ENCODE results near the gene PML. TPM values are rescaled to one million over a fixed set of nuclear protein-coding genes. Genes with fewer than 3 reads are reported as not detected.

Gene PML
- total RNA-seq, 1 donor from 2014 or later = 27.8 TPM

DNA sequence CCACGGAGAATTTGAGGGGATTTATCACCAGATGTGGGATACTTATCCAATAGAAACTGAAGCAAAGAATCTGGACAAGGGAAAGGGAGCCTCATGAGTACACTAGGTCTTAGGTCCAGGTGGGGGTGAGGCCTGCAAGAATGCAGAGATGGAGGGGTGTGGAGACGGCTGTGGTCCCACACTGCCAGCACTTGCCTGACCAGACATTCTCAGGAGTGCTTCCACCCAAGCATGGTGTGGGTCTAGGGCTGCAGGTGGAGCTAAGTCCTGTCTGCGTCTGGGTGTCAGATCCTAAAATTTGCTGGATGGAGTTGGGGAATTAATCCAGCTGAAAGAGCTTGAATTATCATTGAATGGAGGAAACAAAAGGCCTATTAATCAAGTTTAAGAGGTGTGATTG is 14.4 kb downstream of the PML start:
- no peak overlapping the region for H3K4me3 Mint-ChIP-seq (ENCODE audit: low read depth)
- TF ChIP-seq, protein P1, sequence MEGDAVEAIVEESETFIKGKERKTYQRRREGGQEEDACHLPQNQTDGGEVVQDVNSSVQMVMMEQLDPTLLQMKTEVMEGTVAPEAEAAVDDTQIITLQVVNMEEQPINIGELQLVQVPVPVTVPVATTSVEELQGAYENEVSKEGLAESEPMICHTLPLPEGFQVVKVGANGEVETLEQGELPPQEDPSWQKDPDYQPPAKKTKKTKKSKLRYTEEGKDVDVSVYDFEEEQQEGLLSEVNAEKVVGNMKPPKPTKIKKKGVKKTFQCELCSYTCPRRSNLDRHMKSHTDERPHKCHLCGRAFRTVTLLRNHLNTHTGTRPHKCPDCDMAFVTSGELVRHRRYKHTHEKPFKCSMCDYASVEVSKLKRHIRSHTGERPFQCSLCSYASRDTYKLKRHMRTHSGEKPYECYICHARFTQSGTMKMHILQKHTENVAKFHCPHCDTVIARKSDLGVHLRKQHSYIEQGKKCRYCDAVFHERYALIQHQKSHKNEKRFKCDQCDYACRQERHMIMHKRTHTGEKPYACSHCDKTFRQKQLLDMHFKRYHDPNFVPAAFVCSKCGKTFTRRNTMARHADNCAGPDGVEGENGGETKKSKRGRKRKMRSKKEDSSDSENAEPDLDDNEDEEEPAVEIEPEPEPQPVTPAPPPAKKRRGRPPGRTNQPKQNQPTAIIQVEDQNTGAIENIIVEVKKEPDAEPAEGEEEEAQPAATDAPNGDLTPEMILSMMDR (IDR thresholded peaks at IDR 0.05; ENCODE audit: unreplicated experiment) = no peak
- peaks cover 9% of the 10 kb centered on the region for H3K36me3 Mint-ChIP-seq (ENCODE audit: insufficient read depth)
- no peak overlapping the region for H3K27ac Mint-ChIP-seq
- DNase-seq (ENCODE audit: low spot score, unreplicated experiment) = no peak
- H3K27me3 Mint-ChIP-seq = no peaks in the 10 kb centered on the region
- no peaks in the 10 kb centered on the region for H3K9me3 Mint-ChIP-seq (ENCODE audit: low read depth)
- peaks cover 2% of the 10 kb centered on the region for H3K4me1 Mint-ChIP-seq (ENCODE audit: low read depth)

DNA sequence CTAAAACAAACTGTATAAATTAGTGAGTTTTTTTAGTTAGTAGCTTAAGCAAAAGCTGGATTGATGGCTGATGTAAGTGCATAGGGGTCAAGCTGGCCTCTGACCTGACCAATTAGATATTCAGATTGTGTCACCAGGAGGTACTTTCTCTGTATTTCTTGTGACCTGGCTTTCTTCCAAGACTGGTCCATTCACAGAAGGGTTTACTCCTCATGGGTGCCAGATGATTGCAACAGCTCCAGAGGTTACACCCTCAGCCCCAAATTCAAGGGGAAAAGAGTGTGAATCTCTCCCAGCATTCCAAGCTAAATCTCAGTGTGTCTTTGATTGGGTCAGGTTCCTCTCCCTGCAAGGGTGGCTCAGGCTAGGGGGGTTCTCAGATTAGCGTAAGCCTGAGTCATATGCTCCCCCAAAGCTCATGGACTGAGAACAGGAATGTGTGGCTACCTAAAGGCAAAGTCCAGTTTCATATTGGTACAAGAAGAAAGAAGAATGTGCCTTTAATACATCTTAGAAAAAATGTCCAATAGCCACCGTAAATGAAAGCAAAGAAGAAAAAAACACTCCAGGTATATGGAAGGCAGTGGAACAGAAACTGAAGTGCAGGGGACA is 16.5 kb downstream of the PML start:
- H3K4me1 Mint-ChIP-seq (ENCODE audit: low read depth) = peaks cover 2% of the 10 kb centered on the region
- H3K27ac Mint-ChIP-seq = no peak overlapping the region
- H3K27me3 Mint-ChIP-seq = no peaks in the 10 kb centered on the region
- H3K36me3 Mint-ChIP-seq (ENCODE audit: insufficient read depth) = peaks cover 9% of the 10 kb centered on the region
- no peak overlapping the region for H3K4me3 Mint-ChIP-seq (ENCODE audit: low read depth)
- TF ChIP-seq, protein P1 (IDR thresholded peaks at IDR 0.05; ENCODE audit: unreplicated experiment) = no peak
- no peaks in the 10 kb centered on the region for H3K9me3 Mint-ChIP-seq (ENCODE audit: low read depth)
- no peak for DNase-seq (ENCODE audit: low spot score, unreplicated experiment)

DNA sequence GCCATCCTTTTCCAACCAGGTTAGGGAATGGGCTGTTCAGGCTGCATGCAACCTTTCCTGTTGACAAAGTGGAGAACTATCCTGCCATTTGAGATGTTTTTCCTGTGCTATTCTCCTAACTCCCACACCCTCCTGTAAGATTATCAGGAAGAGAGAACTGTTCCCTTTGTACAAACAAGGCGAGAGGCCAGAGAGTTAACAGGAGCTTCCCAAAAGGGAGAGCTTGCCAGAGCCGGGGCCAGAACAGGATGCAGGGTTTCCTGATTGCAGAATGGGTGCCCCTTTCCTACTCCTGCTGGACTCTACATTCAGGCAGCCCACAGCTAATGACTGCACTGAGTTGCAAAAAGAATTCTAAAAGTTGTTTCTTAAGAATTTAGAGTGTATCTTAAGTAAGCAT is 17.1 kb downstream of the PML start:
- H3K4me3 Mint-ChIP-seq (ENCODE audit: low read depth) = no peak overlapping the region
- peaks cover 8% of the 10 kb centered on the region for H3K36me3 Mint-ChIP-seq (ENCODE audit: insufficient read depth)
- no peaks in the 10 kb centered on the region for H3K27me3 Mint-ChIP-seq
- TF ChIP-seq, protein P1 (IDR thresholded peaks at IDR 0.05; ENCODE audit: unreplicated experiment) = no peak
- DNase-seq (ENCODE audit: low spot score, unreplicated experiment) = no peak
- peaks cover 2% of the 10 kb centered on the region for H3K4me1 Mint-ChIP-seq (ENCODE audit: low read depth)
- H3K27ac Mint-ChIP-seq = no peak overlapping the region
- H3K9me3 Mint-ChIP-seq (ENCODE audit: low read depth) = no peaks in the 10 kb centered on the region

DNA sequence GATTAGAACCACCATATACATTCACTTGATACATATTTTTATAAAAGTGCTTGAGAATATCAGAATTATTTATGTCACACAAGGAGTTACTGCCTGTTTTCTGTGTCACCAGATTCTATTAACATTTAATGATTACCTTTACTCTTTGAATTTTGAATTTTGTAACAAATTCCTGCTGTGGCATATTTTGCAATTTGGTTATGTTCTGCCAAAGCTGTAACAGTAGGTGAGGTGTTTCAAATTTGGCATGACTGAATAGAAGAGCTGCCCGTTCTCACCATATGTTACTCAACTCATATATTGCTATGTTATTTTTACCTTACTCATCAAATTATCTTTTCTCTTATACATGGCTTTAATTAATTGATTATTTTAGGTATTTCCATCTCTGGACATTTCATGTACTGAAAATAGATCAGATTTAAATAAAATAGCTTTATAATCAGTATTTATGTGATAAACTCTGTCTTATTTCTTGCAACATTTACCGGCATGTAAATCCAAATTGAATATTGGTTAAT is 18.9 kb downstream of the PML start:
- Mint-ChIP-seq H3K27me3 (no peaks in the 10 kb centered on the region), H3K4me1 (ENCODE audit: low read depth) (peaks cover 2% of the 10 kb centered on the region), H3K27ac (no peak overlapping the region), H3K36me3 (ENCODE audit: insufficient read depth) (peaks cover 8% of the 10 kb centered on the region), H3K4me3 (ENCODE audit: low read depth) (no peak overlapping the region), H3K9me3 (ENCODE audit: low read depth) (no peaks in the 10 kb centered on the region)
- TF ChIP-seq, protein P1 (IDR thresholded peaks at IDR 0.05; ENCODE audit: unreplicated experiment) = no peak
- no peak for DNase-seq (ENCODE audit: low spot score, unreplicated experiment)

DNA sequence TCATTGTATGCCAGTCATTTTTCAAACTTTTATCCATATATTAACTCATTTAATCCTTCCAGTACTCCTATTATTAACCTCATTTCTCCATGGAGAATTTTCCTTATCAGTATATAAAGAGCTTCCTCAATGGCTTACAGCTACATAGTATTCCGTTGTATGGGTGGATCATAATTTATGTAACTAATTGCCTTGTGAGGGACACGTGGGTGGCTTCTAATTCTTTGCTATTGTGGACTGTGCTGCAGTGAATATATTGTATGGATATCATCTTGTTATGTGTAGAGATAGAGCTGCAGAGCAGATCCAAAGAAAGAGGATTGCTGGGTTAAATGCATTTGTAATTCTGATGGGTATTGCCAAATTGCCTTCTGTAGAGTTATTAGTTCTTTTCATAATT is 25.2 kb downstream of the PML start:
- Mint-ChIP-seq H3K9me3 (ENCODE audit: low read depth) (no peaks in the 10 kb centered on the region), H3K27ac (no peak overlapping the region), H3K4me3 (ENCODE audit: low read depth) (no peak overlapping the region), H3K36me3 (ENCODE audit: insufficient read depth) (peaks cover 9% of the 10 kb centered on the region), H3K4me1 (ENCODE audit: low read depth) (no peaks in the 10 kb centered on the region), H3K27me3 (no peaks in the 10 kb centered on the region)
- no peak for DNase-seq (ENCODE audit: low spot score, unreplicated experiment)
- TF ChIP-seq, protein P1 (IDR thresholded peaks at IDR 0.05; ENCODE audit: unreplicated experiment) = no peak

Data from progenitor cell of endocrine pancreas (in vitro differentiated cells).